ENCODE results near the gene PKNOX2. TPM values are rescaled to one million over a fixed set of nuclear protein-coding genes. Genes with fewer than 3 reads are reported as not detected.

PKNOX2 gene
- total and polyA plus RNA-seq, 2 of the 8 experiments (the other 6 are each of a cell fraction or from before 2014, with no cell fraction given), result 2.0 TPM

- Histone ChIP-seq H3K4me2 (ENCODE audit: insufficient read depth in 1 of 2, low read depth in 2 of 2, low read length in 2 of 2) (peak overlapping the region; percentile 55 to 66), H3K4me3 (ENCODE audit: extremely low read depth in 1 of 4, insufficient read depth in 2 of 4, low read depth in 3 of 4, low read length in 4 of 4) (peak overlapping the region in 3 of 4 experiments; percentile 7 to 36 (median 8); a peak in 4 of 8 replicates)
Observed at GRCh38 chr11:125443767-125444311, 279.3 kb downstream of the PKNOX2 start.

More at GRCh38 chr11:125443767-125444311, 279.3 kb downstream of the PKNOX2 start:
- FAIRE-seq (peak; percentile 57), DNase-seq (ENCODE audit: low read depth in 1 of 2, low spot score in 2 of 2) (no peak)
- no peak overlapping the region for H4K91ac ChIP-seq (replicated peaks; ENCODE audit: insufficient read length, low read length)
- peak overlapping the region; percentile 17 for H3K4ac ChIP-seq (replicated peaks; ENCODE audit: insufficient read length, low read depth, low read length)
- H4K5ac ChIP-seq (ENCODE audit: insufficient read length, low read depth, low read length), result peak overlapping the region; percentile 24
- H2BK120ac ChIP-seq (replicated peaks; ENCODE audit: low read depth, low read length), result peak overlapping the region; percentile 58
- H2BK15ac ChIP-seq (ENCODE audit: low read length), result peak overlapping the region; percentile 53; the same call in 1 of the 2 replicates
- no peak overlapping the region for H3K23ac ChIP-seq (ENCODE audit: insufficient read length)
- H4K8ac ChIP-seq (ENCODE audit: extremely low read depth, insufficient read depth, low read length), result no peak overlapping the region
- no peaks in the 10 kb centered on the region for H4K20me1 ChIP-seq (replicated peaks in 1 of 2; ENCODE audit: control insufficient read depth in 1 of 2, insufficient read depth in 2 of 2, low read length in 2 of 2)
- H3K9me3 ChIP-seq (ENCODE audit: insufficient read depth in 2 of 2, low read depth in 1 of 2, low read length in 1 of 2), result no peaks in the 10 kb centered on the region
- no peaks in the 10 kb centered on the region for H3K27me3 ChIP-seq (replicated peaks in 1 of 4; ENCODE audit: control insufficient read depth in 3 of 4, extremely low read depth in 1 of 4, insufficient read depth in 3 of 4, low read length in 3 of 4)
- H3K14ac ChIP-seq (ENCODE audit: insufficient read length), result no peak overlapping the region
- H2AFZ ChIP-seq (ENCODE audit: low read length), result no peak overlapping the region
- H3K4me1 ChIP-seq (replicated peaks in 1 of 4; ENCODE audit: control insufficient read depth in 3 of 4, insufficient read depth in 4 of 4, low read length in 3 of 4), result peaks cover 19 to 38% (median 29%) of the 10 kb centered on the region in 4 experiments
- no peaks in the 10 kb centered on the region for H3K79me2 ChIP-seq (ENCODE audit: control insufficient read depth in 1 of 2, insufficient read depth in 2 of 2, low read length in 2 of 2)
- no peak overlapping the region; the same call in 1 of the 2 replicates for H2AK5ac ChIP-seq (ENCODE audit: low read depth, low read length)
- H3K23me2 ChIP-seq (ENCODE audit: low read depth, low read length), result no peaks in the 10 kb centered on the region
- TF ChIP-seq ASH2L (IDR thresholded peaks at IDR 0.05; ENCODE audit: low read length), result peak; percentile 30
- no peak for TF ChIP-seq EGR1 (IDR thresholded peaks at IDR 0.05; ENCODE audit: borderline replicate concordance, low read depth, low read length)
- peak; percentile 13; the same call in 1 of the 2 replicates for TF ChIP-seq CREB1 (IDR thresholded peaks at IDR 0.05)
- no peak for TF ChIP-seq GTF2F1 (IDR thresholded peaks at IDR 0.05; ENCODE audit: borderline replicate concordance, low read depth, low read length)
- TF ChIP-seq TAF7 (optimal IDR thresholded peaks at IDR 0.05; ENCODE audit: borderline replicate concordance, low read depth, low read length), result no peak
- TF ChIP-seq, protein P1, sequence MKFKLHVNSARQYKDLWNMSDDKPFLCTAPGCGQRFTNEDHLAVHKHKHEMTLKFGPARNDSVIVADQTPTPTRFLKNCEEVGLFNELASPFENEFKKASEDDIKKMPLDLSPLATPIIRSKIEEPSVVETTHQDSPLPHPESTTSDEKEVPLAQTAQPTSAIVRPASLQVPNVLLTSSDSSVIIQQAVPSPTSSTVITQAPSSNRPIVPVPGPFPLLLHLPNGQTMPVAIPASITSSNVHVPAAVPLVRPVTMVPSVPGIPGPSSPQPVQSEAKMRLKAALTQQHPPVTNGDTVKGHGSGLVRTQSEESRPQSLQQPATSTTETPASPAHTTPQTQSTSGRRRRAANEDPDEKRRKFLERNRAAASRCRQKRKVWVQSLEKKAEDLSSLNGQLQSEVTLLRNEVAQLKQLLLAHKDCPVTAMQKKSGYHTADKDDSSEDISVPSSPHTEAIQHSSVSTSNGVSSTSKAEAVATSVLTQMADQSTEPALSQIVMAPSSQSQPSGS (IDR thresholded peaks at IDR 0.05; ENCODE audit: low read length), result no peak
- TF ChIP-seq POU5F1 (IDR thresholded peaks at IDR 0.05; ENCODE audit: low read depth, low read length), result no peak
- no peak for TF ChIP-seq GABPA (IDR thresholded peaks at IDR 0.05; ENCODE audit: borderline replicate concordance, insufficient read depth, low read length)
- ChIA-PET CTCF (ENCODE audit: partially characterized antibody) (interaction anchor here (0.7 to 1.1 kb wide), 4 partner anchors 22 to 680 kb away, joined by 3 to 5 read pairs (median 3); no protein-coding TSS in a partner anchor), POLR2A (ENCODE audit: partially characterized antibody) (interaction anchor here (1.0 to 1.1 kb wide), 2 partner anchors 21 to 148 kb away, joined by 3 read pairs; partner anchors contain the start of gene STT3A)
- peak overlapping the region in 1 of 4 experiments; percentile 17; a peak in 2 of 7 replicates for H3K9ac ChIP-seq (replicated peaks in 1 of 4; ENCODE audit: extremely low read depth in 1 of 4, low read depth in 3 of 4, low read length in 3 of 4)
- peak overlapping the region; percentile 74; the same call in 1 of the 2 replicates for H2BK5ac ChIP-seq (ENCODE audit: low read depth, low read length)
- H2BK20ac ChIP-seq (ENCODE audit: low read length), result 0 out of 2 replicates have a peak overlapping the region, but pooled peaks have one; percentile 51
- H3K18ac ChIP-seq (ENCODE audit: extremely low read depth, low read length), result peak overlapping the region; percentile 48
- H2BK12ac ChIP-seq (ENCODE audit: low read depth, low read length), result peak overlapping the region; percentile 60; the same call in 1 of the 2 replicates
- H3K79me1 ChIP-seq (ENCODE audit: low read depth, low read length), result no peaks in the 10 kb centered on the region
- peak overlapping the region; percentile 60 for H3K56ac ChIP-seq (replicated peaks; ENCODE audit: insufficient read length, low read depth, low read length)
- peaks cover 0 to 16% (median 0%) of the 10 kb centered on the region in 4 experiments; a peak in 4 of 8 replicates for H3K36me3 ChIP-seq (ENCODE audit: control insufficient read depth in 2 of 4, insufficient read depth in 4 of 4, low read length in 3 of 4)
- no peak overlapping the region; the same call in 1 of the 2 replicates for H3K27ac ChIP-seq (ENCODE audit: low read depth, low read length)
- WGBS, 2 experiments (ENCODE audit: extremely low coverage in 1 of 2, insufficient coverage in 1 of 2, insufficient read length in 1 of 2, insufficient replicate concordance in 2 of 2, low coverage in 1 of 2, low lambda C conversion rate in 2 of 2, missing lambda C conversion rate in 1 of 2), result 34% methylated on average over 10 of the region's 10 CpGs; no CpG with 5 or more reads in 1 of the 2 experiments

Data from H1 (cell line).